ENCODE results near the gene CDON.
"Not testable (repeated sequence)": the region's sequence is repeated elsewhere in the genome, so short reads cannot be mapped to it uniquely, and the experiment has no call there.

CDON gene

DNA sequence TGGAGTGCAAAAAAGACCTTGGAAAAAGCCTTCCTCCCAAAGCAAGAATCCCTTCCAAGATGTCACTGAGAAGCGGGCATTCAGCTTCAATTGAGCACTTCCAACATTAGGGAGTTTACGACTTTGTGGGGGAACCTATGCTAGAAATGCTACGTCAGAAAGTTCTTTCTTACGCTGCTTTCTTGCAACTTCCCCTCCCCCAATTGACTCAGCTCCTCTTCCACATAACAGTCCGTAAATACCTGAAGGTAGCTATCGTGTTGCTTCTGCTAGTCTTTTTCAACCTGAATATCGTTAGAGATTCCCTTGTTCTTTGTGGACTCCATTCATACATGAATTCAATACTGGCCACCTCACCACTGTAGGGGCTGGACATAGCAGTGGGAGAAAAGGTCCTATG lies 69.8 kb downstream of the CDON start:
- DNase-seq: no peak

DNA sequence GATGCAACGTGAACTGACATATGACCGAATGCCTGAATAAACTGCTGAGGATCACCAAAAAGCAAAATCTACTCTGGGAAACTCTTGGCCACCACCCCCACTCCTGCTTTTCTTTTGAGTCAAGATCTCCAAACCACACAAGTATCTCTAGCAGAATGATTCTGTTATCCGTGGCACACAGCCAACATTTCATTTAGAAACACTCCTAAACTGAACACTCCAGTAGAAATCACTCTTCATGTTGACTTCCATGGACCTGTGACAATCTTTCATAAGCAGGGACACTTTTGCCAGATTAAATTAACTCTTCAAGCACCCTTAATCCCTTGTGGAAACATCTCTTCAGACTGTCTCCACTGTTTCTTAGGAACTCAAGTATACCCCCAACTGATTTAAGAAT lies 72.4 kb downstream of the CDON start:
- DNase-seq: peak; percentile 87

DNA sequence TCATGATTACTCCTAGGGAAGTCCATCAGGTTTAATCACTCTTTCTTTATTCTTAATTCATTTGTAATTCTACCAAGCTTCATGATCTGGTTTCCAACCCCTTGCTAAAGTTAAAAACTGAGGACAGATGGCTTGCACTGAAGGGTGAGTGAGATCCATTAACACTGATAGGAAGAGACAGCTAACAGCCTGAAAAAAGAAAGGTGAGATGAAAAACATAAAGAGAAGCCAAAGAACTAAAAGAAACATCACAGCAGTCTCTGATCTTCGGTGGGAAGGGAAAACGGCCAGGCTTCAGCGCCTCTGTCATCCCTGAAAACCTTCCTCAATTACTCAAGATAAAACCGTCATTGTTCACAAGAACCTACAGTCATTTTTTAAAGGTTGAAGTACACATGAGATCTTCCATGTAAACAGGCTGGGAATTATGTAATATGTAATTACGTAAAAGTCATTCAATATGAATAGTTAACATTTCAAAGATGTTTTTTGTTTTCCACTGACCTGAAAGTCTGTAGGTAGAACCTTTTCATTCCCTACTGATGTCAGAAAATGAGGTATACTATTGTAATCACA lies 75.5 kb downstream of the CDON start:
- DNase-seq: no peak

DNA sequence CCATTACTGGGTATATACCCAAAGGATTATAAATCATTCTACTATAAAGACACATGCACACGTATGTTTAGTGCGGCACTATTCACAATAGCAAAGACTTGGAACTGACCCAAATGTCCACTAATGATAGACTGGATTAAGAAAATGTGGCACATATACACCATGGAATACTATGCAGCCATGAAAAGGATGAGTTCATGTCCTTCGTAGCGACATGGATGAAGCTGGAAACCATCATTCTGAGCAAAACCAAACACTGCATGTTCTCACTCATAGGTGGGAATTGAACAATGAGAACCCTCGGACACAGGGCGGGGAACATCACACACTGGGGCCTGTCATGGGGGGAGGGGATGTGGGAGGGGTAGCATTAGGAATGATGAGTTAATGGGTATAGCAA lies 76.7 kb downstream of the CDON start:
- DNase-seq: not testable (repeated sequence)

DNA sequence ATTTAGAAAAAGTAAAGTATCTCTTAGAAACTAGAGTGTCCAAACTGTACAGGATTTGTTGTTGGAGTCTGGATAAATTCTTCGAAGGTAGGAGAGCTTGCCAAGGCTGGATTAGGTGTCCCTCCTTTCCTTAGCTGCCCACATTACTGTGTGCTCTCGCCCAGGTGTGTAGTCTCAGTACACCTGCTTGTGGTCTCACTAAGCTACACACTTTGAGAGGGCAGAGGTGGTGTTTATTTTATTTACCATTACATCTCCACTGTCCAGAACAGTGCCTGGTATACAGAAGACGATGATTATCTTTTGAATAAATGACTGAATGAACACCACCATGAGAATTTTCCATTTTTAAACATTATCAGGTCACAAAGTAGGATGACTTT lies 80.3 kb downstream of the CDON start:
- DNase-seq: no peak

DNA sequence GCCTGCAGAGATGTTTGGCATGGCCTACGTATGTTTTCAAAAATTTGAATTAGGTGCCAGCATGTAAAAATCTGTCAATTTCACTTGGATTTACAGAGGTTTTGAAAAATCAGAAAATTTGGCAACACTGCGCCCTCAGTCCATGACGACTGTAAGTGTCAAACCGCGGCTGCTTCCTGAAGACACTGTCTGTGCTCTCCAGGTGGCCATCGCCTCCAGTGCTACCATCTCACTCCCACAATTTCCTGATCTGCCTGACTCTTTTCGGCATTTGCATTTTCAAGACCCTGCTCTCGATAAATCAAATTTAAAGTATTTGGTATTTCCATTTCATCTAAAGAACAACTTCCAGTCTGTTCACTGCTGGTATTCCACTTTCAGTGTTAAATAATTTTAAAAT lies 82.2 kb downstream of the CDON start:
- no peak for DNase-seq

DNA sequence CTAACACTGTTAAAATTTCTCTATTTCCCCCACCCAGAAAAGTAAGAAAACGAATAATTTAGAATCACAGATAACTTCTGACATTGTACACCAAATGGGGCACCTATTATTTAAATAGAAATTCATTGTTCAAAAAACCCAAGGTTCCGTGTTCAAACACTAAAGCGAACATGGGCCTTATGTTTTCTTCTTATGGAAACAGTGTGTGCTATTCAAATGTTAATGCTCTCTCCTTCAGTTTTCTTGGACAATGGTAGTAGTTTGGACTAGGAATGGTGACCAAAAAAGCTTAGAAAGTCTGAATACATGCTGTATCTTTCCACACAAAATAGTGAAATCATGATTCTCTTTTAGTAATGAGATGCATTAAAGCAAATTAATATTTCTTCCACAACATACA lies 83.2 kb downstream of the CDON start:
- no peak for DNase-seq

DNA sequence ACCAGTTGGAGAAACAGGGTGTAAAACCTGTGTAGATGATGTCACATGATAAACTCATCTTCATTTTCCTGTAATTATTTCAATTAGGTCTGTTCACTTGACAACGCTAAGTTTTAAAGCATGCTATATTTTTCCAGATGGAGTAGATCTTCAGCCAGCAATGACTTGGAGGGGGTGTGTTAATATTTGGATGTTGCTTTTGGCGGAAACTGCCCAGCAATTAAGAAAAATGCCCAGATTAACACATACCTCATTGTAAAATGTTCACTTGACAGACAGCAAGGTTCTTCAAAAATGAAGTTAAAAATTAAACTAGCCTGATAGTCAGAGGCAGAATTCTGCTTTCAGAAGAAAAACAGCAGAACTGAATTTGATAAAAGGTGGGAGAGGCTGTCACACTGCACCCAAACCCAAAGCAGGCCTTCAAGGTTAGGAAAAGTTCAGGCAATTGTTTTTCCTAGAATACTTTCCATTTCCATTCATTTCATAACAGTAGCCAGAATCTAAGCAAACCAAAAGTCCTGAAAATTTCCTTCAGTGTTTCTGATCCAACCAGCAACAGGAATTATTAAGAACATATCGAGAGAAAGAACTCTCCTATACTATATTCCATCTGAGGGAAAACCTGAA lies 83.8 kb downstream of the CDON start:
- DNase-seq: no peak

DNA sequence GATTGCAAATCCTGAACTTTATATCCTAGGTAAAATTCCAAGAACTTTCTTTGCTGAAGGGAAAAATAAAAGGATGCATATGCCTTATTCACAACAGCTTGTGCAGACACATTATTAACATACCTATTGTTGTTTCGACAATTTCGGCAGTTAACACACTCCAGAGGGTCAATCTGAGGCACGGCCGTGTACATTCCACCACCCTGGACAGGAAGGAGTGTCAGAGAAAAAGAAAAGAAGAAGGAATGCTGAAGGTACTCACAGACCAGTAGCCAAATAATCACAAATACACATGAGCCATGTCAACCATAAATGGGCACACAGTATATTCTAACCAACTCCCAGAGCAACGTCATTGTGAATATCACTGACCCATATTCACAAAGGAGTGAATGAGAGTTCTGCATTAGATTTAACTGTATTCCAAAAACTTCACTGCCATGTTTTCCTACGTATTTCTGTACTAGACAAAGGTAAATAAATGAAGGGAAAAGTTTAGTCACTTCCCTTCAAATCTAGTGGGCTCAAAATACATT lies 84.4 kb downstream of the CDON start:
- no peak for DNase-seq

DNA sequence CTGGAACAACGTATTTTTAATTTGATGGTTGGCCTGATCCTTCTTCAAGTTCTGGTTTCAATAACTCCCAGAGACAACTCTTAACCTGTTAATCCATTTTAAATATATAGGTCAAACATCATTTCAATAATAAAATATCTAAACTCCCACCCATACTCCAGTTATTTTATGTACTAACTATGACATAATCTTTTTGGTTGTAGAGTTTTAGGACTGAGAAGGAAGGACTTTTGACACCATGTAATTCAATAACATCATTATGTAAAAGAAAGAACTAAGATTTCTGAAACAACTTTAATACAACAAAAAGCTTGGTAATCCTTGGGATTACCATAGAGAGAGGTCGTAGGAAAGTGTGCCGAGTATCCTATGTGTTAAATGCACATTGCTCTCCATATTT lies 85.3 kb downstream of the CDON start:
- DNase-seq: no peak

DNA sequence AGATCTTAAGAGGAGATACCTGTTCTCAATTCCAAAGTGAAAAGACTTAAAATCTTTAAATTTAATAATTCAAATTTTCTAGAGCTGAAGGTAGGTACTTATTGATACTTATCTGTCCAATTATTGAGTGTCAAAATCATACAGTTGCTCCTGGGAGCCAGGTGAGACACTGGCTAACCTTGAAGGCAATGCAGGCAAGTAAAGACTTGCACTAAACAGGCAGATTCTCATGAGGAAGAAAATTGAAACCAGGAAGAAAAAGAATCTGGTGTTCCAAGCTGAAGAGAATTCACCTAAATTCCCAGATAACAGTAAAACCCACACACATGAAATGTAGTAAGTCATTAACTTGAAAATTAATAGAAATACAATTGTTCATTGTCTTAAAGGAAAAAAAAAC lies 86.5 kb downstream of the CDON start:
- no peak for DNase-seq

DNA sequence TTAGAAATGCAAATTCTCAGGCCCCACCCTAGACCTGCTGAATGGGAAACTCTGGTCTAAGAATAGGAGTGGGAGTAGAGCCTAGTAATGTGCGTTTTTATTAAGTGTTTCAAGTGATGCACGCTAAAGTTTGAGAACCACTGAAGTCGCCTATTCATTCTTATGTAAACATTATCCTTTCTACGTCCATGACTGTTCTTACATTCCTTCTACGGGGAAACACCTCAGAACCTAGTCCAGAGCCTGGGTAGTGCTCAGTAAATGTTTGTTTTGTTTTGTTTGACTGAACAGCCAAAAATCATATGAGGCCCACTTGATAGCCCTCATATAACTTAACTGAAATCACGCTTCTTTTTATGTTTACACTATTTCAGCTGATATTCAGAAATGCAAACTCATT lies 87.0 kb downstream of the CDON start:
- no peak for DNase-seq

DNA sequence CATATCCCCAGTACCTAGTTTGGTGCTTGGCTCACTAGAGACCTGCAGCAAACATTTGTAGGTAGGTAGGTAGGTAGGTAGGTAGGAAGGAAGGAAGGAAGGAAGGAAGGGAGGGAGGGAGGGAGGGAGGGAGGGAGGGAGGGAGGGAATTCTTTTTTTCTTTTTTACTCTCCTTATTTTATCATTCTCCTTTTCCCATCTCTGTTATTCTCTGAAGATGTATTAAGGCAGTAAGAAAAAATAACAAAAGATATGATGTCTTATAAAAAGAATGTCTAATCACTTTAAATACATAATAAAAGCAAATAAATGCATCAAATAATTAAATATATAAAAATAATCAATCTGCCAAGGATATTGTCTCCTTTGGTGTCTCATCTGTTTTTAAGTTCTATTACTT lies 88.4 kb downstream of the CDON start:
- DNase-seq: no peak

DNA sequence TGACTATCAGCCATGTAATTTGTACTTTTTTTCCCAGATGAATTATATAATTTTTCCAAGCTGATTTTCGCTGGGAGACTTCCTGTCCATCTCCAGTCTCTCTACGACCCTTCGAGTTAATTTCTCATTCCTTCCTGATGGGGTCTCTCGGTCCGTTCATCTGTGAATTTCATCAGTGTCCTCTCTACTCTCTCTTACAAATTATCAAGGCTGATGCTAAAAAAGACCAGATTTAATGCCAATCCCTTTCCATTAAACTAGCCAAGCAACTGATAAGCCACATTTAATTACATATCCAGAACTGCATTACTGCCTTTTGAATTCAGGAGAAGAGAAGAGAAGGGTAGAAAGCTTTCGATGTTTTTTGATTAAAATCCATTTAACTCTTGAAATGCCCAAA lies 91.0 kb downstream of the CDON start:
- no peak for DNase-seq

DNA sequence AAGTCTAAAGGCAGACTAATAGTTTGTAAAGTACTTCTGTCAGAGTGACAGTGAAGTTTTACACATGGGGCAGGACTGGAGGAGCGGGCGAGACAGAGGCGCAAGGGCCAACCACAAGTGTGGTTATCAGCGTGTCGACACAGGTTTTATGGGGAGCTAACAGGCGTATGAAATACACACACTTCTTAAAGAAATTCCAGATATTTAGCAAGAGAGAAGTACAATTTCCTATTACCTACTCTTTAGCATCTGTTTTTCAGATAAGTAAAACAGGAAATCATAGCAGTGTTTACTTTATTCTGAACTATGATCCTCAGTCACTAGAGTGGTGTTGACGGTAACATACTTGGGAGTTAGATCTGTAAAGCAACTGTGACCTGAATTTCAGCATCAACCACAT lies 94.3 kb downstream of the CDON start:
- no peak for DNase-seq

DNA sequence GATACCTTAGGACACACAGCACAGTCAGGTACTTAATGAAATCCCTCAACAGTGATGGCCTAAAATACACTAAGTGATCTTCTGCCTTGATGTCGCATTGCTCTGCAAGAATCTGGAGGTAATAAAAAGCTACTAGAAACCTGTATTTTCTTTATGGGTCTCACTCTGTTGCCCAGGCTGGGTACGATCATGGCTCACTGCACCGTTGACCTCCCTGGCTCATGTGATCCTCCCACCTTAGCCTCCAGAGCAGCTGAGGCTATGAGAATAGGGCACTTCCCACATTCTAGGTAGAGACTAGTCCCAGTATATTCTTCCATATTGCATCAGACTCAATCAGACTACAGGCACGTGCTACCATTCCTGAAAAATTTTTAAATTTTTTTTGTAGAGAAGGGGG lies 95.2 kb downstream of the CDON start:
- DNase-seq: no peak

DNA sequence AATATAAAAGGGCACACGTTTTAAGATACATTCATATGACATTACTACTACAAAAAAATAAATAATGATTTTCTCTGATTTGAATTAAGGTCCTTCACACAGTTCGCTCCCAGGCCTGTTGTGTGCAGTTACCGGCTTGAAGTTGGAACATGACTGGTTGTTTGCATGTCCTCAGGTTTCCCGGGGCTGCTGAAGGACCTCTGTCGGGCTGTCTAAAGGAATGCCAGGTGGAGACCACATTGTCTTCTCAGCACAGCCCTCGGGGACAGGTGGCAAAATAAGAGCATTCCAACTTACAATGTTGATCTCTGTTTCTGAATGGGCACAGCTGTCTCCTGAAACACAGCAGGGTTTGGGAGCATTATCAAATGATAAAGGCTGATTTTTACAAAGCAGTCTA lies 101.9 kb downstream of the CDON start:
- DNase-seq: no peak

DNA sequence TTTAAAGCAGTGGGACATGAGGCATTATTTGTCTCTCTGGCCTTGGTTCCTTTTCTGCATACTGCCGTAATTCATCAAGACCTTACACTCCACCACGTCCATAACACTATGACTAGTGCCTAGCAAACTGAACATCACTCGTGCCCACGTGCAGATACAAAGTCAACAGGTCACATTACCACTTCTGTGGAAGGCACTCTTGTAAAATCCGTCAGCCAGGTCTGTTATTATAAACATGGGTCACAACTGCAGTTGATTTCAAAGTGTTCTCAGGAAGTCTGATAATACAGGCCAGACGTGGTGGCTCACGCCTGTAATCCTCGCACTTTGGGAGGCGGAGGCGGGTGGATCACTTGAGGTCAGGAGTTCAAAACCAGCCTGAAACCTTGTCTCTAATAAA lies 102.7 kb downstream of the CDON start:
- no peak for DNase-seq

DNA sequence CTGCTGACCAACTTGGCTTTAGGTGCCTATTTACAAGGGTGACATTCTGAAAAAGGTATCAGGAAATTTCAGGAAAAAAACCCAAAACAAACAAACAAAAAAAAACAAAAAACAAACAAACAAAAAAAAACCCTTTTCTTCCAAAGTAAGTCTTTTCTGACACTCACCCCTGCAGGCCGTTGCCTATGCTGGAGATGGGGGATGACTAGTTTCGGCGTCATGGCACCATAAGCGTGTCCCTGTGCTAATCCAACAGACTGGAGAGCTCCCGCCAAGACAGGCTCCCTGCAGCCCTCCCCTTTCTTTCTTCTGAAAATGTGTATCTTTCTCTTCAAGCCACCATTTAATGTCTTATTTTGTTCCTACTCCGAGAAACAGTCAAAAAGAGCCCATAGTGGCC lies 103.2 kb downstream of the CDON start:
- no peak for DNase-seq

DNA sequence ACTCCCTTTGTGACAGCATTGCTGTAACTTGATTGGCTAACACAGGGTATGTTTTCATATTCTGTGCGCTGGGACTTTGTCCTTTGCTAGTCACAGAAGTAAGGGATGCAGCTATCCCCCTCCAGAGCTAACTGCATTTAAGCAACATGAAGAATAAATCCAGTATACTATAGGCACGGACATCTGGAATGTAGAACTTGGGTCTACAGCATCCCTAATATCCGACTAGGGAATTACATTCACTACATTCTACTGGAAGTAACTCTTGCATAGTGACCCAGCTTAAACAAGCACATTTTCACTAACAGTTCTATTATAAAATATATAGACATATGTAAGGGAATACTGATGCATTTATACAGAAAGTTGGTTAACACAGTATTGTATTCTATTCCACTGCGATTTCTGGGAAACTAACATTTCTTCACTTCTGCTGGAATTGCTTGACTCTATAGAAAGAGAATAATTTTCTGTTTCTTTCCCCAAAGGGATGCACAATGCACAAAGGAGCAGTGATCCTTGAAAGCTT lies 103.7 kb downstream of the CDON start:
- DNase-seq: no peak

DNA sequence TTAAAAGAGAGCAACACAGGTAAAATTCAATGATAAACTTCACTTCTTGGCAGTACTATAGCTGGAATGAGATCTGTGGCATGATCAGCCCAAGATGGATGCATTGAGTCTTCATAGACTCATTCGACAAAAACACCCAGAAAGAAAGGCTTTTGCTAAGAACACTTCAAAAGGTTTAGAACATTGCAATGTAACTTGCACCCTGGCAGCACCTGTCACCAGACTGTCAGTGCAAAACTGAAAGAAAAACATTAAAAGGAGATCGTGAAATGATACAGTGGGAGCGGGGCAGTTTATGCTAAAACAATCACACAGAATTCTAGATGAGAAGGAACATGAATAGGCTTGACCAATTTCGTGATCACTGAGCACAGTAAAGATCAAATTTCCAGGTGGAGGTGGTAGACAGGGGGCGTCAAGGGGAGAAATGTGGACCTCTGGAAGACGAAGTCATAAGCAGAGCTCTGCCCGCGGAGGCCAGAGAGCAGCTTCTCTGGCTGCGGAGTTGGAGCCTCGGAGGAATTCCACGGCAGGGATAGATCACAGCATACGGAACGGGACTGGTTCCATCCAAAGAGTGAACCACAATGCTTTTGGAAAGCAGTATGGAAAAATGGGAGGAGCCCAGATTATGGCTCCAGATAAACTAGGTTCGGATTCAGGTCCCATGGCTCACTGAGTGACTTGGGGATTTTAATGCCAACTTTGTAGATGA lies 104.9 kb downstream of the CDON start:
- DNase-seq: no peak

DNA sequence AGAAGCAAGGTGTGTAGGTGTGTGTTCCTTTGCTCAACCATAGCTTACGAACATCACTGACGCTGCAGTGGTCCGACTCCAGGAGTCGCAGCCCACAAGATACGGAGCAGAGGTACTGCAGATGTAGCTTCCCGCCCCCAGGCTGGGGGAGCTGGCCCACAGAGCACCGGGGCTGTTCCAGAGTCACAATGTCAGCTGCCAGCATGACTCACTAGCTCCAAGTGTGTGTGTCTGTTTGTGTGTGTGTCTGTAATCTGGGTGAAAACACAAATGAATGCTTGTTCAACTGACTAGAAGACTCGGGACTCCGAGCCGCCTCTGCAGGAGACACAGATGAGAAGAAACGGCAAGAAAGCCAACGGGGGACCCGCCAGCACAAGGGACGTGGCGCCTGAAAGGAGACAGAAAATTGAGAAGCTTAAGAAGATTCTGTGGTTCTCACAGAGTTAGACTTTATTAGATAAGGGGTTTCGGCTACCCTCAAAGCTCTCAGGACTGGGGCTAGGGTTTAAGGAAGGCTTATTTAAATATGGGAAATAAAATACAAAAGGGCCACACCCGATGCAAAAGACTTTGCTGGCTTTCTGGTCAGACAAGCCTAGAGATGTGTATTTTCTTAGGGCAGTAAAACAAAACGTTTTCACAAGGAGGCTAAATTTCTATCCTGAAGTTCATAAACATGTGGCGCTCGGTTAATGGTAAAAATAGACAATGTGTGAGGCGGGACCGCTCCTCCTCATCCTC lies 106.1 kb downstream of the CDON start:
- DNase-seq: peak; percentile 6

DNA sequence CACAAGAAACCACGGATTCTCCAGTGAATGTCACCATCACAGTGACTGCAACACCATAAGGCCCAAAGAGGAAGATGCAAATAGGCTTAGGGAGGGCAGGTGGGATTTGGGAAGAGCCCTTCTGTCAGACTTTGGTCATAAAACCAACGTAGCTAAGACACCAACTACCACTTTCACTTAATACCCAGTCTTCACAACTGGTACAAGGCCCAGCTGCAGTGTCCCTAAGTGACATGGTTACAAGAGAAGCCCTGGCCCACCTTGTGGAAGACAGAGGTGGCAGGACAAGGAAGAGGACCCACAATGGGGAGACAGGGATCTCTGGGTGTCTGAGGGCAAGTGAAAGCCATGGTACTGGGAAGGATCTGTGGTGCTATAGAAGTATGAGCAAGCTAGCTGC lies 106.8 kb downstream of the CDON start:
- no peak for DNase-seq
